Osteoblast (primary cell): Measurements from ENCODE around the gene CARD8. TPM values are rescaled to one million over a fixed set of nuclear protein-coding genes. Genes with fewer than 3 reads are reported as not detected.

Experiments
- DNase-seq: peaks from one replicate; pipeline ENCODE4 v3.0.0; 2011; ENCODE audit warnings: low spot score, mixed read lengths; ENCODE audit not compliant: insufficient read length; ENCODE audit errors: missing footprints
- H2AFZ ChIP-seq: 2 replicates; pipeline ENCODE4 v1.6.0; 2011; ENCODE audit warnings: mild to moderate bottlenecking, low read length
- H3K27ac ChIP-seq: 2 replicates; pipeline ENCODE4 v1.5.1; 2011; ENCODE audit warnings: mild to moderate bottlenecking, low read depth, low read length, moderate library complexity
- H3K27me3 ChIP-seq: 2 replicates; pipeline ENCODE4 v1.6.0; 2012; ENCODE audit warnings: mild to moderate bottlenecking, control low read depth, inconsistent platforms, low read length, moderate library complexity; ENCODE audit not compliant: insufficient read depth
- H3K36me3 ChIP-seq: 2 replicates; pipeline ENCODE4 v1.5.1; 2011; ENCODE audit warnings: mild to moderate bottlenecking, low read length, control low read depth, moderate library complexity; ENCODE audit not compliant: insufficient read depth
- H3K4me1 ChIP-seq: 2 replicates; pipeline ENCODE4 v1.5.1; 2011; ENCODE audit warnings: mild to moderate bottlenecking, low read length, control low read depth, moderate library complexity; ENCODE audit not compliant: insufficient read depth
- H3K4me2 ChIP-seq: 2 replicates; pipeline ENCODE4 v1.6.0; 2011; ENCODE audit warnings: mild to moderate bottlenecking, low read length; ENCODE audit not compliant: insufficient read depth
- H3K4me3 ChIP-seq: fragments of 200-600 bp; sonication (generic); 3 replicates; pipeline ENCODE4 v1.5.1; 2012; ENCODE audit warnings: mild to moderate bottlenecking, low read length, inconsistent platforms; ENCODE audit not compliant: insufficient read depth
- H3K79me2 ChIP-seq: 2 replicates; pipeline ENCODE4 v1.6.0; 2012; ENCODE audit warnings: mild to moderate bottlenecking, low read length, control low read depth, inconsistent platforms; ENCODE audit not compliant: insufficient read depth
- H3K9me3 ChIP-seq: 2 replicates; pipeline ENCODE4 v1.5.1; 2011; ENCODE audit warnings: low read depth, low read length, control low read depth
- H4K20me1 ChIP-seq: 2 replicates; pipeline ENCODE4 v1.6.0; 2012; ENCODE audit warnings: mild to moderate bottlenecking, low read length, control low read depth; ENCODE audit not compliant: insufficient read depth
- CTCF ChIP-seq: IDR thresholded peaks from 2 replicates; pipeline ENCODE4 v1.5.1; 2011; ENCODE audit warnings: mild to moderate bottlenecking, low read depth, low read length, moderate library complexity; ENCODE audit errors: extremely low read depth
- total RNA-seq: library from RNA; depleted of rRNA; stranded (reverse); fragments of >200 nt; gene quantifications from 2 replicates; pipeline ENCODE4 v1.2.3, GENCODE V29; 2012

Gene CARD8
- total RNA-seq, 1 donor, result 17.4 TPM

- peak overlapping the region; percentile 85 for H3K4me3 ChIP-seq
- no peaks in the 10 kb centered on the region for H3K27me3 ChIP-seq
- no peak for TF ChIP-seq CTCF
Observed at GRCh38 chr19:48203222-48203793, 52.4 kb downstream of the CARD8 start.

GRCh38 chr19:48196933-48197665 is 58.6 kb downstream of the CARD8 start:
- Histone ChIP-seq H3K9me3 (no peaks in the 10 kb centered on the region), H2AFZ (no peak overlapping the region), H3K27me3 (no peaks in the 10 kb centered on the region), H3K4me2 (no peak overlapping the region), H3K27ac (no peak overlapping the region), H3K79me2 (no peaks in the 10 kb centered on the region), H3K4me1 (no peaks in the 10 kb centered on the region), H4K20me1 (no peaks in the 10 kb centered on the region), H3K36me3 (no peaks in the 10 kb centered on the region), H3K4me3 (no peak overlapping the region)
- TF ChIP-seq CTCF, result no peak
- peak; percentile 82 for DNase-seq

More at GRCh38 chr19:48203222-48203793, 52.4 kb downstream of the CARD8 start:
- no peak for DNase-seq
- H4K20me1 ChIP-seq, result no peaks in the 10 kb centered on the region
- H3K9me3 ChIP-seq, result no peaks in the 10 kb centered on the region
- H3K79me2 ChIP-seq, result peaks cover 7% of the 10 kb centered on the region
- H3K27ac ChIP-seq, result peak overlapping the region; percentile 74
- H3K4me2 ChIP-seq, result peak overlapping the region; percentile 82
- H2AFZ ChIP-seq, result peak overlapping the region; percentile 93
- H3K36me3 ChIP-seq, result no peaks in the 10 kb centered on the region
- peaks cover 13% of the 10 kb centered on the region for H3K4me1 ChIP-seq

GRCh38 chr19:48196321-48196763 is 59.4 kb downstream of the CARD8 start:
- Histone ChIP-seq H3K4me3 (no peak overlapping the region), H3K4me2 (no peak overlapping the region), H3K27me3 (no peaks in the 10 kb centered on the region), H3K36me3 (no peaks in the 10 kb centered on the region), H3K9me3 (no peaks in the 10 kb centered on the region), H3K79me2 (no peaks in the 10 kb centered on the region), H2AFZ (no peak overlapping the region), H3K4me1 (no peaks in the 10 kb centered on the region), H3K27ac (no peak overlapping the region), H4K20me1 (no peaks in the 10 kb centered on the region)
- TF ChIP-seq CTCF, result no peak
- peak; percentile 76 for DNase-seq
